HFFc6 (cell line): ENCODE results near the gene SLC66A2. TPM values are rescaled to one million over a fixed set of nuclear protein-coding genes. Genes with fewer than 3 reads are reported as not detected.

Source experiments
- DNase-seq: peaks from one replicate; pipeline ENCODE4 v3.0.0-alpha.2; 2018
- H3K27ac Mint-ChIP-seq: 2 replicates; pipeline ENCODE4 v1.8.0; 2020; ENCODE audit warnings: mild to moderate bottlenecking, mixed read lengths
- H3K27me3 Mint-ChIP-seq: 2 replicates; pipeline ENCODE4 v1.8.0; 2021; ENCODE audit warnings: mild to moderate bottlenecking, moderate library complexity, mixed read lengths; ENCODE audit not compliant: insufficient read depth
- H3K36me3 Mint-ChIP-seq: 2 replicates; pipeline ENCODE4 v1.8.0; 2021; ENCODE audit warnings: low read depth, mixed read lengths
- H3K4me1 Mint-ChIP-seq: 2 replicates; pipeline ENCODE4 v1.8.0; 2020; ENCODE audit warnings: low read depth, mixed read lengths
- H3K4me3 Mint-ChIP-seq: 2 replicates; pipeline ENCODE4 v1.8.0; 2020; ENCODE audit warnings: mild to moderate bottlenecking, moderate library complexity, mixed read lengths
- H3K9me3 Mint-ChIP-seq: 2 replicates; pipeline ENCODE4 v1.8.0; 2020; ENCODE audit warnings: mild to moderate bottlenecking, mixed read lengths
- CTCF ChIP-seq: fragments of 200-600 bp; sonication (generic); IDR thresholded peaks from 2 replicates; pipeline ENCODE4 v1.5.0; 2021; ENCODE audit warnings: antibody characterized with exemption, mild to moderate bottlenecking
- total RNA-seq, 6 experiments: library from RNA; stranded (reverse); fragmentation: NEBNext Ultra II Directional; extraction: Animal tissue kit (Norgen Biotek cat#: 25700); gene quantifications; 2 replicates in 1 of 6; 3 replicates in 5 of 6; pipeline ENCODE4 v1.2.3, GENCODE V29; 2021

SLC66A2 gene
- total RNA-seq, 6 experiments from 2014 or later = 26.6 to 41.2 (median 29.9) TPM

- H3K36me3 Mint-ChIP-seq = peaks cover 35% of the 10 kb centered on the region
- TF ChIP-seq CTCF = no peak
- no peak for DNase-seq
- H3K9me3 Mint-ChIP-seq = peaks cover 14% of the 10 kb centered on the region
- no peaks in the 10 kb centered on the region for H3K27me3 Mint-ChIP-seq
- no peaks in the 10 kb centered on the region for H3K4me1 Mint-ChIP-seq
- H3K4me3 Mint-ChIP-seq = no peak overlapping the region
- no peak overlapping the region for H3K27ac Mint-ChIP-seq
Observed at GRCh38 chr18:79905389-79905911, 46.0 kb downstream of the SLC66A2 start.

- Mint-ChIP-seq H3K9me3 (peaks cover 21% of the 10 kb centered on the region), H3K4me3 (no peak overlapping the region), H3K27ac (no peak overlapping the region), H3K27me3 (no peaks in the 10 kb centered on the region), H3K36me3 (peaks cover 38% of the 10 kb centered on the region), H3K4me1 (no peaks in the 10 kb centered on the region)
- no peak for DNase-seq
- TF ChIP-seq CTCF = no peak
Observed at GRCh38 chr18:79904357-79905147, 46.9 kb downstream of the SLC66A2 start.

GRCh38 chr18:79903787-79904356, 47.6 kb downstream of the SLC66A2 start:
- Mint-ChIP-seq H3K27me3 (no peaks in the 10 kb centered on the region), H3K27ac (no peak overlapping the region), H3K4me1 (no peaks in the 10 kb centered on the region), H3K4me3 (no peak overlapping the region), H3K36me3 (peaks cover 33% of the 10 kb centered on the region), H3K9me3 (peaks cover 21% of the 10 kb centered on the region)
- no peak for DNase-seq
- no peak for TF ChIP-seq CTCF

- peaks cover 25% of the 10 kb centered on the region for H3K9me3 Mint-ChIP-seq
- H3K36me3 Mint-ChIP-seq = peaks cover 26% of the 10 kb centered on the region
- H3K4me3 Mint-ChIP-seq = no peak overlapping the region
- no peak for TF ChIP-seq CTCF
- H3K27ac Mint-ChIP-seq = no peak overlapping the region
- H3K4me1 Mint-ChIP-seq = no peaks in the 10 kb centered on the region
- peaks cover under 1% of the 10 kb centered on the region; the same call in 1 of the 2 replicates for H3K27me3 Mint-ChIP-seq
- no peak for DNase-seq
Observed at GRCh38 chr18:79903071-79903635, 48.3 kb downstream of the SLC66A2 start.

GRCh38 chr18:79902640-79903039, 48.8 kb downstream of the SLC66A2 start:
- Mint-ChIP-seq H3K36me3 (peaks cover 26% of the 10 kb centered on the region), H3K27me3 (peaks cover 5% of the 10 kb centered on the region; the same call in 1 of the 2 replicates)

More at GRCh38 chr18:79902640-79903039, 48.8 kb downstream of the SLC66A2 start:
- Mint-ChIP-seq H3K4me1 (no peaks in the 10 kb centered on the region), H3K4me3 (no peak overlapping the region), H3K9me3 (peaks cover 30% of the 10 kb centered on the region), H3K27ac (no peak overlapping the region)
- DNase-seq = no peak
- no peak for TF ChIP-seq CTCF
